HepG2 (cell line): Measurements from ENCODE around the gene CNNM4. TPM values are rescaled to one million over a fixed set of nuclear protein-coding genes. Genes with fewer than 3 reads are reported as not detected.

Experiments used
- ATAC-seq: fragments of 200-7000 bp; cut with Tn5 transposase; 3 replicates; pipeline ENCODE4 v1.9.1; 2020; ENCODE audit warnings: mild to moderate bottlenecking, moderate library complexity
- BruUV-seq: library from RNA; stranded (reverse); fragments of 400-500 nt; replicated peaks from 2 replicates; lab custom pipeline; 2021; lab: Mats Ljungman, UMichigan
- CTCF ChIA-PET: fragments of 300-600 bp; formaldehyde crosslinking; extraction: SDS; loops from one replicate; lab custom pipeline; 2021; ENCODE audit warnings: low total read pairs, inconsistent platforms, low intra/inter-chr PET ratio; lab: Yijun Ruan, JAX
- POLR2A ChIA-PET: fragments of 350-600 bp; sonication (Branson Sonifier 250); formaldehyde crosslinking; loops from one replicate; lab custom pipeline; 2020; ENCODE audit warnings: antibody characterized with exemption, inconsistent platforms; lab: Yijun Ruan, JAX
- DNase-seq: peaks from one replicate; pipeline ENCODE4 v3.0.0-alpha.2; 2015; ENCODE audit warnings: low spot score
- FAIRE-seq: peaks from 3 replicates; lab custom pipeline; 2011; peaks lifted over from hg19 to GRCh38; lab: Jason Lieb, UNC
- H2AFZ ChIP-seq: one replicate; pipeline ENCODE4 v1.6.1; 2011; ENCODE audit warnings: low read length, inconsistent platforms
- H3K27ac ChIP-seq: fragments of 300-600 bp; 3 replicates; pipeline ENCODE4 v1.8.0; 2011; ENCODE audit warnings: mixed run types, mild to moderate bottlenecking, mixed read lengths, low read length, inconsistent platforms; ENCODE audit not compliant: insufficient read depth; ENCODE audit errors: extremely low read length
- H3K27me3 ChIP-seq, 2 experiments: fragments of 200-600 bp in 1 of 2; 2 replicates in 1 of 2; 3 replicates in 1 of 2; pipeline versions ENCODE4 v1.6.0 to v1.8.0; 2011; ENCODE audit warnings: low read length in 2 of 2, mild to moderate bottlenecking in 2 of 2, moderate library complexity in 2 of 2, inconsistent platforms in 1 of 2; ENCODE audit not compliant: insufficient read depth in 2 of 2, control insufficient read depth in 1 of 2
- H3K36me3 ChIP-seq, 2 experiments: fragments of 200-600 bp in 1 of 2; replicated peaks in 1 of 2; 2 replicates in 1 of 2; 3 replicates in 1 of 2; pipeline versions ENCODE4 v1.5.1 to v1.8.0; 2011; ENCODE audit warnings: low read length in 2 of 2, inconsistent platforms in 1 of 2; ENCODE audit not compliant: insufficient read depth in 2 of 2, control insufficient read depth in 1 of 2
- H3K4me1 ChIP-seq: 2 replicates; pipeline ENCODE4 v1.5.1; 2012; ENCODE audit warnings: low read length, inconsistent platforms; ENCODE audit not compliant: insufficient read depth
- H3K4me2 ChIP-seq: 2 replicates; pipeline ENCODE4 v1.6.0; 2011; ENCODE audit warnings: low read depth, low read length, inconsistent platforms
- H3K4me3 ChIP-seq, 3 experiments: fragments of 200-600 bp in 1 of 3; sonication (generic), shearing (Covaris generic) in 1 of 3; replicated peaks in 1 of 3; 2 replicates each; pipeline ENCODE4 v1.5.1; 2011 to 2016; ENCODE audit warnings: low read length in 3 of 3, inconsistent platforms in 2 of 3, low read depth in 2 of 3, mild to moderate bottlenecking in 2 of 3, control low read depth in 1 of 3, mixed read lengths in 1 of 3; ENCODE audit not compliant: insufficient read depth in 1 of 3
- H3K79me2 ChIP-seq: one replicate; pipeline ENCODE4 v1.6.1; 2011; ENCODE audit warnings: low read length, inconsistent platforms; ENCODE audit not compliant: insufficient read depth
- H3K9ac ChIP-seq: 2 replicates; pipeline ENCODE4 v1.6.0; 2011; ENCODE audit warnings: mild to moderate bottlenecking, low read depth, low read length, inconsistent platforms; ENCODE audit not compliant: insufficient read depth
- H3K9me3 ChIP-seq: 2 replicates; pipeline ENCODE4 v1.5.1; 2012; ENCODE audit warnings: mild to moderate bottlenecking, low read length
- H4K20me1 ChIP-seq: 2 replicates; pipeline ENCODE4 v1.6.0; 2011; ENCODE audit warnings: inconsistent platforms, mild to moderate bottlenecking, low read length, moderate library complexity; ENCODE audit not compliant: insufficient read depth
- ATF2 ChIP-seq: sonication (generic); formaldehyde crosslinking; IDR thresholded peaks from 2 replicates; pipeline ENCODE4 v1.4.0; 2020; ENCODE audit warnings: missing genetic modification reagents
- ZNF121 ChIP-seq: sonication (generic); formaldehyde crosslinking; IDR thresholded peaks from 2 replicates; pipeline ENCODE4 v1.5.0; 2020; ENCODE audit warnings: mild to moderate bottlenecking, missing genetic modification reagents
- ZNF331 ChIP-seq: sonication (generic); formaldehyde crosslinking; IDR thresholded peaks from 2 replicates; pipeline ENCODE4 v1.4.0; 2020; ENCODE audit warnings: missing genetic modification reagents
- ZNF546 ChIP-seq: sonication (generic); formaldehyde crosslinking; conservative IDR thresholded peaks from 2 replicates; pipeline ENCODE4 v1.8.1; 2023; ENCODE audit warnings: mild to moderate bottlenecking, missing genetic modification reagents
- ZNF772 ChIP-seq: sonication (generic); formaldehyde crosslinking; IDR thresholded peaks from 2 replicates; pipeline ENCODE4 v1.5.0; 2020; ENCODE audit warnings: mild to moderate bottlenecking, missing genetic modification reagents
- WGBS: methylation state at CpG from one replicate; pipeline ENCODE4 v1.1.6; 2017; ENCODE audit warnings: low lambda C conversion rate; 5-methylcytosine and 5-hydroxymethylcytosine counted together
- in situ Hi-C: cut with HindIII; loops from 2 replicates; pipeline ENCODE4 v1.10.0; 2017; ENCODE audit warnings: low pct_unique_long_range_greater_than_20kb; ENCODE audit not compliant: extremely low pct_ligation_motif_present
- intact Hi-C: fragments of 100-400 bp; cut with micrococcal nuclease; formaldehyde crosslinking; loops from one replicate; pipeline ENCODE4 v1.10.0; 2022; ENCODE audit not compliant: unreplicated experiment
- polyA plus RNA-seq, 8 experiments: library from polyadenylated mRNA; depleted of rRNA in 3 of 8; stranded (reverse) in 7 of 8; unstranded in 1 of 8; fragments of >200 nt; fragmentation: Illumina TruSeq in 4 of 8; extraction: Trizol in 4 of 8; gene quantifications; 2 replicates each; pipeline versions ENCODE4 v1.2.1 to v1.2.3, GENCODE V29; 2011 to 2016; ENCODE audit warnings: low read depth in 4 of 8, missing spikeins in 1 of 8, mixed read lengths in 1 of 8; ENCODE audit not compliant: insufficient read depth in 1 of 8
- total RNA-seq, 5 experiments: library from RNA; depleted of rRNA; stranded (reverse); fragments of >200 nt; fragmentation: Illumina TruSeq; extraction: Trizol; gene quantifications; 2 replicates each; pipeline ENCODE4 v1.2.3, GENCODE V29; 2016; ENCODE audit warnings: low read depth in 1 of 5

The CNNM4 gene
- total and polyA plus RNA-seq, 2 of the 13 experiments (the other 11 are each of a cell fraction or from before 2014, with no cell fraction given), result 5.9 to 8.4 TPM

GRCh38 chr2:96737251-96737650 is 23.5 kb upstream of the CNNM4 start:
- no TSS peak for BruUV-seq
- WGBS, result 52% methylated on average over 2 of the region's 2 CpGs
- no peak overlapping the region for H3K4me2 ChIP-seq
- no peak for DNase-seq
- H4K20me1 ChIP-seq, result no peaks in the 10 kb centered on the region
- no peak overlapping the region for H2AFZ ChIP-seq
- no peak for FAIRE-seq
- no peak for ATAC-seq
- peaks cover 25% of the 10 kb centered on the region for H3K79me2 ChIP-seq
- in situ Hi-C loops, result no loop called here
- peaks cover 25% of the 10 kb centered on the region for H3K4me1 ChIP-seq
- H3K27me3 ChIP-seq, result no peaks in the 10 kb centered on the region; a peak in 1 of 5 replicates
- no peak overlapping the region for H3K9ac ChIP-seq
- H3K36me3 ChIP-seq, result peaks cover 18 to 48% of the 10 kb centered on the region in 2 experiments
- H3K4me3 ChIP-seq, result no peak overlapping the region
- H3K9me3 ChIP-seq, result no peaks in the 10 kb centered on the region
- TF ChIP-seq ZNF121 (peak; percentile 74; the same call in 1 of the 2 replicates), ZNF772 (no peak), ATF2 (CRISPR knock-in tag) (no peak)
- H3K27ac ChIP-seq, result no peak overlapping the region
- ChIA-PET CTCF (no interaction called here), POLR2A (interaction anchor here (2.1 kb wide), 1 partner anchor 26 kb away, joined by 5 read pairs; no protein-coding TSS in a partner anchor)
- intact Hi-C loops, result no loop called here

GRCh38 chr2:96737831-96738230 is 22.9 kb upstream of the CNNM4 start:
- ChIA-PET CTCF (no interaction called here), POLR2A (interaction anchor here (2.1 kb wide), 1 partner anchor 26 kb away, joined by 5 read pairs; no protein-coding TSS in a partner anchor)
- BruUV-seq, result no TSS peak
- 78% methylated on average over 2 of the region's 2 CpGs for WGBS
- 0 out of 2 replicates have a peak overlapping the region, but pooled peaks have one; percentile 94 for H3K4me2 ChIP-seq
- peaks cover 18 to 48% of the 10 kb centered on the region in 2 experiments for H3K36me3 ChIP-seq
- FAIRE-seq, result no peak
- TF ChIP-seq ZNF546 (CRISPR knock-in tag) (no peak), ZNF331 (CRISPR knock-in tag) (no peak)
- H3K9me3 ChIP-seq, result no peaks in the 10 kb centered on the region
- no peak overlapping the region for H2AFZ ChIP-seq
- in situ Hi-C loops (no loop called here), intact Hi-C loops (no loop called here)
- no peaks in the 10 kb centered on the region; a peak in 1 of 5 replicates for H3K27me3 ChIP-seq
- H4K20me1 ChIP-seq, result no peaks in the 10 kb centered on the region
- DNase-seq, result no peak
- no peak overlapping the region for H3K9ac ChIP-seq
- ATAC-seq, result no peak
- peaks cover 25% of the 10 kb centered on the region for H3K79me2 ChIP-seq
- no peak overlapping the region for H3K4me3 ChIP-seq
- H3K4me1 ChIP-seq, result peaks cover 25% of the 10 kb centered on the region
- H3K27ac ChIP-seq, result no peak overlapping the region
